Endothelial cell of umbilical vein (primary cell): ENCODE measurements around the gene TUBGCP3.

Source experiments
- CTCF ChIP-seq, 2 donors: IDR thresholded peaks; 1 replicate in 1 of 2; 2 replicates in 1 of 2; pipeline ENCODE4 v1.5.1; 2011; ENCODE audit warnings: low read length in 2 of 2, mild to moderate bottlenecking in 2 of 2, moderate library complexity in 2 of 2, control low read depth in 1 of 2, inconsistent platforms in 1 of 2, low read depth in 1 of 2; ENCODE audit not compliant: insufficient read depth in 1 of 2; ENCODE audit errors: extremely low read depth in 1 of 2
- TF ChIP-seq, protein P1 (sequence below): IDR thresholded peaks from 2 replicates; pipeline ENCODE4 v1.6.1; 2011; ENCODE audit not compliant: insufficient read depth, insufficient read length

DNA sequence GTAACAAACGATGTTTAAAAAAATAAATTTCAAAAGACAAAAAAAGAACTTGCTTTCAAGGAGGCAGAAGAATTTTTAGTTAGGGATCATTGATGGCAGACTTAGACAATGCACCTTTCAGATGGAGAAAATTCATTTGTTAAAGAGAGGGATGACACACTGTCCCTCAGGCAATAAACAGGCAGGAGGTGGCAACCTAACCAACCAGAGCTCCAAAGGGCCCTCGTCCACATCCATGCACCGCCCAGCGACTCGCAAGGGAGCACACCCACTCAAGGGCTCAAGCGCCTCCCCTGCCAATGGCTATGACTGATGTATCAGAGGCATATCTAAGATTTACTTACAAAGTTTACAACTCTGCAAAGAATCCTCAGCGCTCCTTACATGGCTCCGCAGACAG is 81.9 kb downstream of the TUBGCP3 start:
- TF ChIP-seq, protein P1, sequence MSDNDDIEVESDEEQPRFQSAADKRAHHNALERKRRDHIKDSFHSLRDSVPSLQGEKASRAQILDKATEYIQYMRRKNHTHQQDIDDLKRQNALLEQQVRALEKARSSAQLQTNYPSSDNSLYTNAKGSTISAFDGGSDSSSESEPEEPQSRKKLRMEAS: no peak
- TF ChIP-seq CTCF (IDR thresholded peaks at IDR 0.05; ENCODE audit: extremely low read depth in 1 of 2, insufficient read depth in 1 of 2, low read depth in 1 of 2, low read length in 2 of 2): no peak
